IMR-90 (cell line): ENCODE measurements around the gene KRT36. TPM values are rescaled to one million over a fixed set of nuclear protein-coding genes. Genes with fewer than 3 reads are reported as not detected.

Experiments
- ATAC-seq: fragments of 200-7000 bp; cut with Tn5 transposase; 2 replicates; pipeline ENCODE4 v1.9.1; 2020; ENCODE audit warnings: low read depth, mild to moderate bottlenecking, moderate library complexity
- BruUV-seq: library from RNA; stranded (reverse); fragments of 400-500 nt; replicated peaks from 2 replicates; lab custom pipeline; 2021; lab: Mats Ljungman, UMichigan
- CTCF ChIA-PET: fragments of 300-600 bp; formaldehyde crosslinking; extraction: SDS; loops from one replicate; lab custom pipeline; 2021; ENCODE audit warnings: antibody characterized with exemption; lab: Yijun Ruan, JAX
- POLR2A ChIA-PET: fragments of 300-600 bp; sonication (Branson Sonifier 250); formaldehyde crosslinking; loops from one replicate; lab custom pipeline; 2022; ENCODE audit warnings: antibody characterized with exemption; ENCODE audit not compliant: unreplicated experiment; lab: Charles Lee
- DNase-seq: peaks from one replicate; pipeline ENCODE4 v3.0.0; 2013
- H2AFZ ChIP-seq: replicated peaks from 2 replicates; pipeline ENCODE3; 2013; ENCODE audit warnings: low read length, mild to moderate bottlenecking; ENCODE audit not compliant: poor library complexity
- H2AK5ac ChIP-seq: 2 replicates; pipeline ENCODE4 v1.6.1; 2013; ENCODE audit warnings: low read depth, low read length, inconsistent platforms
- H2AK9ac ChIP-seq: replicated peaks from 2 replicates; pipeline ENCODE3; 2013; ENCODE audit warnings: mild to moderate bottlenecking, low read depth, low read length, moderate library complexity; ENCODE audit not compliant: poor library complexity
- H2BK120ac ChIP-seq: 2 replicates; pipeline ENCODE4 v1.6.1; 2013; ENCODE audit warnings: low read depth, low read length, inconsistent platforms
- H2BK15ac ChIP-seq: 3 replicates; pipeline ENCODE4 v1.6.1; 2013; ENCODE audit warnings: low read depth, low read length, inconsistent platforms
- H2BK20ac ChIP-seq: 2 replicates; pipeline ENCODE4 v1.6.1; 2013; ENCODE audit warnings: low read depth, mild to moderate bottlenecking, inconsistent platforms, low read length, moderate library complexity
- H2BK5ac ChIP-seq: 2 replicates; pipeline ENCODE4 v1.6.1; 2013; ENCODE audit warnings: mild to moderate bottlenecking, low read depth, low read length, inconsistent platforms; ENCODE audit not compliant: poor library complexity, severe bottlenecking
- H3K14ac ChIP-seq: replicated peaks from 2 replicates; pipeline ENCODE4 v1.6.1; 2013; ENCODE audit warnings: low read depth, low read length, inconsistent platforms
- H3K18ac ChIP-seq: 2 replicates; pipeline ENCODE4 v1.6.1; 2013; ENCODE audit warnings: low read depth, low read length, control low read depth
- H3K23ac ChIP-seq: 2 replicates; pipeline ENCODE4 v1.6.1; 2013; ENCODE audit warnings: low read depth, low read length, inconsistent platforms
- H3K27ac ChIP-seq: 2 replicates; pipeline ENCODE4 v1.5.1; 2013; ENCODE audit warnings: mild to moderate bottlenecking, control low read depth, low read length; ENCODE audit not compliant: insufficient read depth
- H3K27me3 ChIP-seq: 2 replicates; pipeline ENCODE4 v1.6.1; 2013; ENCODE audit warnings: low read length; ENCODE audit not compliant: control insufficient read depth, insufficient read depth
- H3K36me3 ChIP-seq: 2 replicates; pipeline ENCODE4 v1.6.1; 2013; ENCODE audit warnings: low read length, mixed read lengths; ENCODE audit not compliant: control insufficient read depth, insufficient read depth
- H3K4ac ChIP-seq: 2 replicates; pipeline ENCODE4 v1.6.1; 2013; ENCODE audit warnings: low read depth, low read length, inconsistent platforms
- H3K4me1 ChIP-seq: 2 replicates; pipeline ENCODE4 v1.6.1; 2013; ENCODE audit warnings: low read length, mixed read lengths; ENCODE audit not compliant: control insufficient read depth, insufficient read depth
- H3K4me2 ChIP-seq: 2 replicates; pipeline ENCODE4 v1.6.1; 2013; ENCODE audit warnings: low read depth, mild to moderate bottlenecking, control low read depth, low read length, moderate library complexity
- H3K4me3 ChIP-seq: 2 replicates; pipeline ENCODE4 v1.5.1; 2013; ENCODE audit warnings: low read depth, mild to moderate bottlenecking, control low read depth, low read length, moderate library complexity; ENCODE audit not compliant: insufficient read depth
- H3K56ac ChIP-seq: 2 replicates; pipeline ENCODE4 v1.6.1; 2013; ENCODE audit warnings: low read length, inconsistent platforms; ENCODE audit not compliant: insufficient read depth; ENCODE audit errors: extremely low read depth
- H3K79me1 ChIP-seq, 2 experiments: 2 replicates each; pipeline ENCODE4 v1.6.1; 2013; ENCODE audit warnings: low read length in 2 of 2, inconsistent platforms in 1 of 2, low read depth in 1 of 2
- H3K9ac ChIP-seq: 2 replicates; pipeline ENCODE4 v1.6.1; 2013; ENCODE audit warnings: low read depth, low read length, control low read depth
- H3K9me1 ChIP-seq: 2 replicates; pipeline ENCODE4 v1.6.1; 2013; ENCODE audit warnings: low read length, inconsistent platforms; ENCODE audit not compliant: insufficient read depth
- H3K9me3 ChIP-seq: 2 replicates; pipeline ENCODE4 v1.6.1; 2013; ENCODE audit warnings: low read length; ENCODE audit not compliant: control insufficient read depth, insufficient read depth
- H4K20me1 ChIP-seq: 2 replicates; pipeline ENCODE4 v1.6.1; 2013; ENCODE audit warnings: low read length, inconsistent platforms; ENCODE audit not compliant: insufficient read depth
- H4K5ac ChIP-seq: 2 replicates; pipeline ENCODE4 v1.6.1; 2013; ENCODE audit warnings: mild to moderate bottlenecking, low read depth, low read length, control low read depth
- H4K8ac ChIP-seq, 2 experiments: 2 replicates each; pipeline ENCODE4 v1.6.1; 2013; ENCODE audit warnings: low read depth in 2 of 2, low read length in 2 of 2, control low read depth in 1 of 2, inconsistent platforms in 1 of 2
- H4K91ac ChIP-seq: 2 replicates; pipeline ENCODE4 v1.6.1; 2013; ENCODE audit warnings: low read depth, low read length, inconsistent platforms; ENCODE audit not compliant: insufficient read depth
- FOS ChIP-seq: fragments of 150-350 bp; IDR thresholded peaks from 2 replicates; pipeline ENCODE4 v1.6.1; 2016; ENCODE audit warnings: low read depth, low read length
- MAFK ChIP-seq: IDR thresholded peaks from 2 replicates; pipeline ENCODE4 v1.6.1; 2012; ENCODE audit warnings: low read depth, low read length, improper control_type of control experiment
- MAZ ChIP-seq: IDR thresholded peaks from 2 replicates; pipeline ENCODE4 v1.6.1; 2012; ENCODE audit warnings: low read depth, mild to moderate bottlenecking, low read length, improper control_type of control experiment, moderate library complexity, borderline replicate concordance
- MXI1 ChIP-seq: IDR thresholded peaks from 2 replicates; pipeline ENCODE4 v1.6.1; 2012; ENCODE audit warnings: low read depth, mild to moderate bottlenecking, low read length, moderate library complexity, borderline replicate concordance
- NFE2L2 ChIP-seq: fragments of 150-350 bp; IDR thresholded peaks from 2 replicates; pipeline ENCODE4 v1.6.1; 2016; ENCODE audit warnings: low read depth, mild to moderate bottlenecking, low read length
- RAD21 ChIP-seq: IDR thresholded peaks from 2 replicates; pipeline ENCODE4 v1.6.1; 2012; ENCODE audit warnings: low read length, improper control_type of control experiment
- RCOR1 ChIP-seq: IDR thresholded peaks from 2 replicates; pipeline ENCODE4 v1.6.1; 2012; ENCODE audit warnings: mild to moderate bottlenecking, low read length, improper control_type of control experiment; ENCODE audit not compliant: insufficient replicate concordance
- RFX5 ChIP-seq: IDR thresholded peaks from 2 replicates; pipeline ENCODE4 v1.8.0; 2012; ENCODE audit warnings: low read depth, mild to moderate bottlenecking, low read length, moderate library complexity
- SMC3 ChIP-seq: fragments of 150-350 bp; IDR thresholded peaks from 2 replicates; pipeline ENCODE4 v1.6.1; 2016; ENCODE audit warnings: low read depth, mild to moderate bottlenecking, antibody characterized with exemption, low read length, moderate library complexity
- USF2 ChIP-seq: fragments of 150-350 bp; IDR thresholded peaks from 2 replicates; pipeline ENCODE4 v1.6.1; 2017; ENCODE audit warnings: mild to moderate bottlenecking, antibody characterized with exemption, low read length, low read depth
- WGBS, 2 experiments: methylation state at CpG; one replicate each; pipeline versions ENCODE4 v1.1.5 to v1.1.7; 2013; ENCODE audit warnings: missing lambda C conversion rate in 2 of 2; ENCODE audit not compliant: insufficient read length in 1 of 2; ENCODE audit errors: extremely low coverage in 2 of 2; 5-methylcytosine and 5-hydroxymethylcytosine counted together
- dilution Hi-C: fragments of 300-500 bp; cut with HindIII; formaldehyde crosslinking; loops from one replicate; pipeline ENCODE4 v1.14.3; 2018; ENCODE audit warnings: low sequenced_read_pairs; ENCODE audit not compliant: unreplicated experiment
- in situ Hi-C: fragments of 300-500 bp; cut with MboI; formaldehyde crosslinking; loops from 3 replicates; pipeline ENCODE4 v1.14.3; 2019; ENCODE audit warnings: low sequenced_read_pairs, inconsistent platforms, mixed read lengths
- intact Hi-C: fragments of 100-400 bp; cut with micrococcal nuclease; formaldehyde crosslinking; loops from 2 replicates; pipeline ENCODE4 v1.10.0; 2022
- polyA plus RNA-seq, 3 experiments: library from polyadenylated mRNA; depleted of rRNA; stranded (reverse); fragments of >200 nt; gene quantifications; 2 replicates each; pipeline ENCODE4 v1.2.3, GENCODE V29; 2012; ENCODE audit warnings: low replicate concordance in 1 of 3
- total RNA-seq: library from RNA; depleted of rRNA; stranded (reverse); fragments of >200 nt; gene quantifications from 2 replicates; pipeline ENCODE4 v1.2.3, GENCODE V29; 2012

The KRT36 gene
- total and polyA plus RNA-seq, 2 of the 4 experiments (the other 2 are of a cell fraction) = not detected

DNA sequence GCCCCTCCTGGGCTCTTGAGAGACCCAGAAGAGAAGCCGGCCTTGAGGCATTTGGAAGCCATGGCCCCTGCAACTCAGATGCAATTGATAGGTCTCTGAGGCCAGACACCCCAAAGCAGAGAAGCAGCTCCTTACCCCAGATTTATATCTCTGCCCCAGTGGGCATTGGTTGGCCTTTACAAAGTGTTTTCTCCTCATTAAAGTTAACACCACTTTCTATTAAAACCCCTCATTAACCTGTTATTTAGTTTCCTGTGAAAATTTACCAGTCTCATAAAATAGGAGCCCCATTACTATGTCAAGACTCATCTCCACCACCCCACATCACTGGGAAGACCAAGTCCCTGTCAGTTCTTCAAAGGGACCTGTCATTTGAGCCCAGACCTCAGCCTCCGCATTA is 8.7 kb downstream of the KRT36 start, which contains the start of gene KRT35:
KRT35 (minus strand) TSS at position 116 of the 400 bp plus-strand sequence; CDS start at position 62, 54 bp downstream.
- Histone ChIP-seq H2BK20ac (no peak within 1 kb of the TSS), H3K4me1 (no peaks in the 10 kb centered on the region), H3K56ac (no peak within 1 kb of the TSS), H2AK9ac (no peak within 1 kb of the TSS), H3K9me3 (no peaks in the 10 kb centered on the region), H3K9me1 (no peaks in the 10 kb centered on the region), H2BK15ac (no peak within 1 kb of the TSS), H3K9ac (no peak within 1 kb of the TSS), H3K4me3 (no peak within 1 kb of the TSS), H3K79me1 (no peaks in the 10 kb centered on the region), H3K4me2 (no peak within 1 kb of the TSS), H3K23ac (no peak within 1 kb of the TSS), H4K8ac (no peak within 1 kb of the TSS), H3K14ac (no peak within 1 kb of the TSS), H3K27me3 (peaks cover 9% of the 10 kb centered on the region; the same call in 1 of the 2 replicates), H3K36me3 (no peaks in the 10 kb centered on the region), H3K18ac (no peak within 1 kb of the TSS), H2AK5ac (no peak within 1 kb of the TSS), H4K20me1 (no peaks in the 10 kb centered on the region), H2BK120ac (no peak within 1 kb of the TSS), H3K4ac (no peak within 1 kb of the TSS), H2AFZ (no peak within 1 kb of the TSS), H2BK5ac (no peak within 1 kb of the TSS), H3K27ac (no peak within 1 kb of the TSS), H4K91ac (no peak within 1 kb of the TSS), H4K5ac (no peak within 1 kb of the TSS)
- BruUV-seq = no TSS peak
- ChIA-PET CTCF (no interaction called here), POLR2A (no interaction called here)
- TF ChIP-seq SMC3 (no peak), NFE2L2 (no peak), MAZ (no peak), RCOR1 (no peak), RAD21 (no peak), MAFK (no peak), RFX5 (no peak), USF2 (no peak), MXI1 (no peak), FOS (no peak)
- DNase-seq (no peak), ATAC-seq (no peak)
- WGBS, 2 experiments = no CpG with 5 or more reads among the region's 2 CpGs
- intact Hi-C loops (no loop called here), in situ Hi-C loops (no loop called here), dilution Hi-C loops (no loop called here)
